Mucosa of rectum (tissue), 2 donors: ENCODE measurements around the gene MST1.

Experiments
- H3K27ac ChIP-seq, 2 donors: one replicate each; pipeline ENCODE4 v1.7.0; 2013; ENCODE audit warnings: inconsistent platforms in 2 of 2, low read depth in 2 of 2, low read length in 2 of 2
- H3K27me3 ChIP-seq, 2 donors: one replicate each; pipeline ENCODE4 v1.7.0; 2013; ENCODE audit warnings: low read length in 2 of 2; ENCODE audit not compliant: control insufficient read depth in 2 of 2, insufficient read depth in 2 of 2
- H3K36me3 ChIP-seq, 2 donors: one replicate each; pipeline ENCODE4 v1.7.0; 2013; ENCODE audit warnings: low read length in 2 of 2; ENCODE audit not compliant: control insufficient read depth in 2 of 2, insufficient read depth in 2 of 2
- H3K4me1 ChIP-seq, 2 donors: one replicate each; pipeline ENCODE4 v1.7.0; 2013; ENCODE audit warnings: low read length in 2 of 2, mild to moderate bottlenecking in 1 of 2; ENCODE audit not compliant: control insufficient read depth in 2 of 2, insufficient read depth in 2 of 2
- H3K4me3 ChIP-seq, 2 donors: one replicate each; pipeline ENCODE4 v1.7.0; 2013; ENCODE audit warnings: low read length in 2 of 2
- H3K9ac ChIP-seq, 2 donors: one replicate each; pipeline ENCODE4 v1.7.0; 2013; ENCODE audit warnings: low read length in 2 of 2, low read depth in 1 of 2, mild to moderate bottlenecking in 1 of 2
- H3K9me3 ChIP-seq, 2 donors: one replicate each; pipeline ENCODE4 v1.7.0; 2013; ENCODE audit warnings: low read length in 2 of 2; ENCODE audit not compliant: control insufficient read depth in 2 of 2
- donor health status: healthy.
- donor health status: Normal muscosa, but diverticular disease.

Gene MST1

GRCh38 chr3:49668414-49668797, 20.9 kb downstream of the MST1 start:
- H3K9me3 ChIP-seq, result no peaks in the 10 kb centered on the region
- H3K36me3 ChIP-seq, result no peaks in the 10 kb centered on the region
- peaks cover 0 to 9% of the 10 kb centered on the region in 2 donors for H3K27me3 ChIP-seq
- no peak overlapping the region for H3K27ac ChIP-seq
- no peak overlapping the region for H3K4me3 ChIP-seq
- H3K4me1 ChIP-seq, result peaks cover 4% of the 10 kb centered on the region in 2 donors
- H3K9ac ChIP-seq, result no peak overlapping the region

- H3K4me3 ChIP-seq, result no peak overlapping the region
- H3K27me3 ChIP-seq, result peaks cover 0 to 9% of the 10 kb centered on the region in 2 donors
- no peak overlapping the region for H3K27ac ChIP-seq
- no peaks in the 10 kb centered on the region for H3K36me3 ChIP-seq
- no peaks in the 10 kb centered on the region for H3K9me3 ChIP-seq
- no peaks in the 10 kb centered on the region for H3K4me1 ChIP-seq
- no peak overlapping the region for H3K9ac ChIP-seq
Observed at GRCh38 chr3:49667701-49668413, 21.4 kb downstream of the MST1 start.

GRCh38 chr3:49666592-49666991, 22.7 kb downstream of the MST1 start:
- no peak overlapping the region for H3K27ac ChIP-seq
- no peaks in the 10 kb centered on the region for H3K36me3 ChIP-seq
- H3K9ac ChIP-seq, result no peak overlapping the region
- H3K4me3 ChIP-seq, result no peak overlapping the region
- peaks cover 0 to 9% of the 10 kb centered on the region in 2 donors for H3K27me3 ChIP-seq
- H3K9me3 ChIP-seq, result no peaks in the 10 kb centered on the region
- H3K4me1 ChIP-seq, result no peaks in the 10 kb centered on the region

- Histone ChIP-seq H3K9me3 (no peaks in the 10 kb centered on the region), H3K4me3 (no peak overlapping the region), H3K36me3 (no peaks in the 10 kb centered on the region), H3K9ac (no peak overlapping the region), H3K4me1 (no peaks in the 10 kb centered on the region), H3K27ac (no peak overlapping the region), H3K27me3 (peaks cover 0 to 9% of the 10 kb centered on the region in 2 donors)
Observed at GRCh38 chr3:49665822-49666519, 23.3 kb downstream of the MST1 start.

- Histone ChIP-seq H3K36me3 (no peaks in the 10 kb centered on the region), H3K9me3 (no peaks in the 10 kb centered on the region), H3K9ac (no peak overlapping the region), H3K4me1 (no peaks in the 10 kb centered on the region), H3K27ac (no peak overlapping the region), H3K27me3 (peaks cover 0 to 7% of the 10 kb centered on the region in 2 donors), H3K4me3 (no peak overlapping the region)
Observed at GRCh38 chr3:49664300-49664699, 25.0 kb downstream of the MST1 start.

GRCh38 chr3:49663831-49664230, 25.4 kb downstream of the MST1 start:
- Histone ChIP-seq H3K27ac (no peak overlapping the region), H3K4me1 (no peaks in the 10 kb centered on the region), H3K36me3 (no peaks in the 10 kb centered on the region), H3K9me3 (no peaks in the 10 kb centered on the region), H3K4me3 (no peak overlapping the region), H3K27me3 (peaks cover 0 to 4% of the 10 kb centered on the region in 2 donors), H3K9ac (no peak overlapping the region)

- H3K9ac ChIP-seq, result no peak overlapping the region
- H3K27ac ChIP-seq, result no peak overlapping the region
- H3K4me1 ChIP-seq, result no peaks in the 10 kb centered on the region
- no peak overlapping the region for H3K4me3 ChIP-seq
- H3K27me3 ChIP-seq, result peaks cover 0 to 4% of the 10 kb centered on the region in 2 donors
- H3K36me3 ChIP-seq, result no peaks in the 10 kb centered on the region
- no peaks in the 10 kb centered on the region for H3K9me3 ChIP-seq
Observed at GRCh38 chr3:49662720-49663413, 26.4 kb downstream of the MST1 start.

DNA sequence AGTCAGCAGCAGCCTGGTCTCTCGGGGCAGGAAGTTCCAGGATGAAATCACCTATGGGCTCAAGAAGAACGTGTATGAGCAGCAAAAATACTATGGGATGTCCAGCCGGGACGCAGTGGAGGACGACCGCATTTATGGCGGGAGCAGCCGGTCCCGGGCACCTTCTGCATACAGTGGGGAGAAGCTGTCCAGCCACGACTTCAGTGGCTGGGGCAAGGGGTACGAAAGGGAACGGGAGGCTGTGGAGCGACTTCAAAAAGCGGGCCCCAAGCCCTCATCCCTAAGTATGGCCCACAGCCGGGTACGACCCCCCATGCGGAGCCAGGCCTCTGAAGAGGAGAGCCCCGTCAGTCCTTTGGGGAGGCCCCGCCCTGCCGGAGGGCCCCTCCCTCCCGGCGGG, 27.3 kb downstream of the MST1 start:
- Histone ChIP-seq H3K4me1 (no peaks in the 10 kb centered on the region), H3K27ac (no peak overlapping the region), H3K27me3 (peaks cover 0 to 2% of the 10 kb centered on the region in 2 donors), H3K9me3 (no peaks in the 10 kb centered on the region), H3K9ac (no peak overlapping the region), H3K4me3 (no peak overlapping the region), H3K36me3 (no peaks in the 10 kb centered on the region)

DNA sequence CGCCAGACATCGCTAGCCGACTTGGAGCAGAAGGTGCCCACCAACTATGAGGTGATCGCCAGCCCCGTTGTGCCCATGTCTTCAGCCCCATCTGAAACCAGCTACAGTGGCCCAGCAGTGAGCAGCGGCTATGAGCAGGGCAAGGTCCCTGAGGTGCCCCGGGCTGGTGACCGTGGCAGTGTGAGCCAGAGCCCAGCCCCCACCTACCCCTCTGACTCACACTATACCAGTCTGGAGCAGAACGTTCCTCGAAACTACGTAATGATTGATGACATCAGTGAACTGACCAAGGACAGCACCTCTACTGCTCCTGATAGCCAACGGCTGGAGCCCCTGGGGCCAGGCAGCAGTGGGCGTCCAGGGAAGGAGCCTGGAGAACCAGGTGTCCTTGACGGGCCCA, 28.0 kb downstream of the MST1 start:
- Histone ChIP-seq H3K27ac (no peak overlapping the region), H3K9ac (no peak overlapping the region), H3K9me3 (no peaks in the 10 kb centered on the region), H3K4me3 (no peak overlapping the region), H3K4me1 (no peaks in the 10 kb centered on the region), H3K36me3 (no peaks in the 10 kb centered on the region), H3K27me3 (no peaks in the 10 kb centered on the region)

- Histone ChIP-seq H3K4me1 (no peaks in the 10 kb centered on the region), H3K4me3 (no peak overlapping the region), H3K27me3 (no peaks in the 10 kb centered on the region), H3K36me3 (no peaks in the 10 kb centered on the region), H3K27ac (no peak overlapping the region), H3K9me3 (no peaks in the 10 kb centered on the region), H3K9ac (no peak overlapping the region)
Observed at GRCh38 chr3:49659756-49660155, 29.5 kb downstream of the MST1 start.
